ENCODE measurements around the gene HTT. TPM values are rescaled to one million over a fixed set of nuclear protein-coding genes. Genes with fewer than 3 reads are reported as not detected.
A peak's percentile ranks its signal among the peaks of the same experiment; 100 is the strongest.
"Not testable (repeated sequence)": the region's sequence is repeated elsewhere in the genome, so short reads cannot be mapped to it uniquely, and the experiment has no call there.

HTT gene
- total RNA-seq, 8 experiments from 2014 or later: 21.9 to 102 (median 30.1) TPM

DNA sequence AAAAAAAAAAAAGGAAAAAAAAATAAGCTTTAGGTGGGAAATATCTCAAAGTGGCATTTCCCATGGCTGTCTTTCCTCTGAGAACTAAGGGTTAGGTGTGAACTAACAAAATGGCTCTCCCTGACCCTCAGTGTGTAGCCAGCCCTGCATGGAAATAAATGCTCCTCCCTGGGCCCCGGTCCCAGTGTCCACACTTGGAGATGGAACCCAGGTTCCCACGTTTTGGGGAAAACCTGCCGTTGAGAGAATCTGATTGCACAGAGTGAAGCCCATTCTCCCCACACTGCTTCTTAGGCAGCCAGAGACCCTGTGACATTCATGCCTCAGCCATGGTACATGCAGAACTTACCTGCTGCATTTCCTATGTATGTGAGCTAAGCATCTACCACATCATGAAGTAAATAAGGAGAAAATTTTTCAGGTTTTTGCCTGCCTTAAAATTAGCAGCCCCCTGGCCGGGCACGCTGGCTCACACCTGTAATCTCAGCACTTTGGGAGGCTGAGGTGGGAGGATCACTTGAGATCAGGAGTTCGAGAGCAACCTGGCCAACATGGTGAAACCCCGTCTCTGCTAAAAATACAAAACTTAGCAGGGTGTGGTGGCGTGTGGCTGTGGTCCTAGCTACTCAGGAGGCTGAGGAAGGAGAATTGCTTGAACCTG, 34.6 kb upstream of the HTT start:
- WGBS, 10 experiments: 42 to 100% (median 83%) methylated on average over 2 to 7 of the region's 8 CpGs; no CpG with 5 or more reads in 3 of the 10 experiments
- Histone ChIP-seq H3K27ac (no peak overlapping the region), H3K4me3 (no peak overlapping the region), H3K4me1 (replicated peaks in 1 of 2) (peaks cover 0 to 27% of the 10 kb centered on the region in 2 donors)
- no peak for ATAC-seq (replicated peaks in 6 of 8)
- in situ Hi-C loops (cut with MboI; ENCODE audit: low pct_unique_long_range_greater_than_20kb in 2 of 9, low sequenced_read_pairs in 9 of 9, unreplicated experiment in 9 of 9): no loop called here

DNA sequence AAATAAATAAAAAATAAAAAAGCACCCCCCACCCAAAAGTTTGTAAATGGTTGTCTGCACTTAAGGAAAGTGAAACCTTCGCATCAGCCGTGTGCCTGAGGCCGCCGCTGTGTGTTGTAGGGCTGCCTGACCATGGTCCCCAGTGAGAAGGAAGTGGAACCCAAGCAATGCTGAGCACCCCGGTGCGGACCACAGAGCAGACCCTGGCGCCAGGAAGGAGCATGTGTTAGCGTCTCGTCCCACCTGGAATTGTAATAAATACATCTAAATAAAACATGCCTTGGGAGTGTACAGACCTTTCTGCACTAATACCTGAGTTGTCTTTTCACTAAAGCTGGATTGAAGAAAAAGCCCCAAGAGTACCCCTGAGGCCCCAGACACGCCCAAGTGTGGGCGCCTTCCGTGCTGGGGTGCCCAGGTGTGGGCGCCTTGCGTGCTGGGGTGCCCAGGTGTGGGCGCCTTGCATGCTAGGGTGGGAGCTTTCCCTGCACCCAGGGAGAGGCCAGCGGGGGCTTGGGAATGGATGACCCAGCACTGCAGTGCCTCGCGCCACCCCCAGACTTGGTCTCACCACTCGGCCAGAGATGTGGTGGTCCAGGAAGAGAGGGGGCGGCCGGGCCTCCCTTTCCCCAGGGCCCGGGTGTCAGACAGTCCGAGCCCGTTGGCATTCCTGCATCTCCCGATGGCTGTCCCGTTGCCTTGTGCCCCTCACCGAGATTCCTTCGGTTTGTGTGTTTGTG, 33.9 kb upstream of the HTT start:
- no peak overlapping the region for H3K4me3 ChIP-seq
- no peak for ATAC-seq (replicated peaks in 6 of 8)
- 76 to 89% (median 83%) methylated on average over 1 to 5 of the region's 28 CpGs; no CpG with 5 or more reads in 6 of the 10 experiments for WGBS, 10 experiments

DNA sequence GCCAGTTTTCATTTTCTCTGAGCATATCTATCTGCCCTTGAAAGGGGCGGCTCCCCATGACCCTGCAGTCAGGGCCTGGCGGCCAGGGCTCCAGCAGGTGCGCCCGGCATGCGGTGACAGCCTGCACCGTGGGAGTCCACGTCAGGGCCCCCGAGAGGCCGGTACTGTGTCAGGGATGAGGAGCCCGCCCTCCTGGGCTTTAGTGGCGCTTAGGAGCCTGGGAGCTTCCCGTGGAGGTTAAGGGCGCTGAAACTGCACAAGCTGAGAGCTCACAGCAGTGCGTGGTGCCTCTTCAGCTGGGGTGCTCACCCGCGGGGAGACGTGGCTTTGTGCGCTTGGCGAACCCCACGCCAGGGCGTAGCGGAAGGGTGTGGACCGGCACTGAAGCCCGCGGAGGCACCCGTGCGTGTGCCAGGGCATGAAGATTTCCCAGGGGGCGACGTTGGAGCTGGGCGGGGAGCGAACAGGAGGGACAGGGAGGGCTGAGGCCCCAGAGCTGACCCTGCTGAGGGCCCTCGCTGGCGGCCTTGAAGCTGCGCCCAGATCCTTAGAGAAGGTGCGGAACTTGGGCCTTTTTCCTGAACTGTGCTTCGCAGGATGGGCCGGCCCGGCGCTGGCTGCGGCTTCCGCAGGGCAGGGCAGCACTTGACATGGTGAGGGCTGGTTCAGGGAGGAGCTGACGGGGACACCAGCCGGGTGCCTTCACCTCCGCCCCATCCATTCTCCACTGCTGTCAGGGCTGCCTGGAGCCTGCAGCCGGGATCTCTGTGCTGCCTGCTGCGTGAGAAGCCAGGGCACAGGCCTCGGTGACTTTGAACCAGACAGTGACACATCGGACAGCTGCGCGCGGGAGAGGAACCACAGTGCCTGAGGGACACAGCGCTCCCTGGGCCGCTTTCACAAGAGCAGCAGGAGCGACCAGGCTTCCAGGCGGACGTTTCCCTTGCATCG, 33.0 kb upstream of the HTT start:
- in situ Hi-C loops (cut with MboI; ENCODE audit: low pct_unique_long_range_greater_than_20kb in 2 of 9, low sequenced_read_pairs in 9 of 9, unreplicated experiment in 9 of 9): no loop called here
- ATAC-seq (replicated peaks in 6 of 8): peak; percentile 37 to 84 (median 66)

More for the DNA sequence above, 33.9 kb upstream of the HTT start:
- Histone ChIP-seq H3K4me1 (replicated peaks in 1 of 2) (peaks cover 0 to 27% of the 10 kb centered on the region in 2 donors), H3K27ac (no peak overlapping the region)
- in situ Hi-C loops (cut with MboI; ENCODE audit: low pct_unique_long_range_greater_than_20kb in 2 of 9, low sequenced_read_pairs in 9 of 9, unreplicated experiment in 9 of 9): no loop called here

DNA sequence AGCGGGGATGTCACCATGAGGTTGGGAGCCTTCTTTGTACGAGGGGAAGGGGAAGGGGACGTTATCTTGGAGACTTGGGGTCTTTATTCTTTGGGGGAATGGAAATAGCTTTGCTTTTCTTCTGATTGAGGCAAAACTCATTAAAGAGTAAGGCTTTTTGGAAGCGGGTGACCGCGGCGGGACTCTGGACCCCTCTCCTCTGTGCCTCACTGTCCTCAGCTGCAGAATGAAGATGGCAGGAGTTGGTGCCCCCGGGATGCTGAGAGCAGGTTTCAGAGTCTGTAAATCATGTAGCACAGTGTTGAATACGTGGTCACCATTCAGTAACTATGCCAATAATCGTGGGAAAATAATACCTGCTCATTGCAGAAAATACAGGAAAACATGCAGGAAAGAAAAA, 32.3 kb upstream of the HTT start:
- peak overlapping the region in 2 of 5 donors; percentile 12 to 29 for H3K4me3 ChIP-seq
- ATAC-seq (replicated peaks in 6 of 8): no peak
- peaks cover 0 to 27% of the 10 kb centered on the region in 2 donors for H3K4me1 ChIP-seq (replicated peaks in 1 of 2)
- in situ Hi-C loops (cut with MboI; ENCODE audit: low pct_unique_long_range_greater_than_20kb in 2 of 9, low sequenced_read_pairs in 9 of 9, unreplicated experiment in 9 of 9): no loop called here
- WGBS, 10 experiments: 29 to 74% (median 64%) methylated on average over 3 to 9 of the region's 10 CpGs; no CpG with 5 or more reads in 6 of the 10 experiments
- H3K27ac ChIP-seq: no peak overlapping the region

More for the DNA sequence above, 33.0 kb upstream of the HTT start:
- peak overlapping the region in 2 of 5 donors; percentile 12 to 29 for H3K4me3 ChIP-seq
- H3K27ac ChIP-seq: no peak overlapping the region
- WGBS, 10 experiments: 11 to 88% (median 44%) methylated on average over 5 to 16 of the region's 57 CpGs; no CpG with 5 or more reads in 4 of the 10 experiments
- H3K4me1 ChIP-seq (replicated peaks in 1 of 2): peaks cover 0 to 27% of the 10 kb centered on the region in 2 donors

DNA sequence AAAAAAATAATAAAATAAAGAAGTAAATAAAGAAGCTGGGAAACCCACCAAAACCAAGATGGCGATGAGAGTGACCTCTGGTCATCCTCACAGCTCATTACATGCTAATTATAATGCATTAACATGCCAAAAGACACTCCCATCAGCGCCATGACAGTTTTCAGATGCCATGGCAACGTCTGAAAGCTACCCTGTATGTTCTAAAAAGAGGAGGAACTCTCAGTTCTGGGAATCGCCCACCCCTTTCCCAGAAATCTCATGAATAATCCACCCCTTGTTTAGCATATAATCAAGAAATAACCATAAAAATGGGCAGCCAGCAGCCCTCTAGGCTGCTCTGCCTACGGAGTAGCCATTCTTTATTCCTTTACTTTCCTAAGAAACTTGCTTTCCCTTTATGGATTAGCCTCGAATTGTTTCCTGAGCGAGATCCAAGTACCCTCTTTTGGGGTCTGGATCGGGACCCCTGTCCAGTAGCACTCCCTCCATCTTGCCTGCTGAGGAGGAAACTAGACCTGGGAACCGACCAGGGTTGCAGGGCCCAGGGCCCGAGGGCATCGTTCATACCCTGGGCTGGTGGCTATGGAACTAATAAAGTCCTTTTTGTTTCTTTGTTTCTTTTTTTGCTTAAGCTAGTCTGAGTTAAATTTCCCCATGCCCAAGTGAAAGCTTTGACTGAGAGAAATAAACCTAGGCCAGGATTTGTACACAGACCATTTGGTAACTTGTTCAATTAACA, 31.0 kb upstream of the HTT start:
- peaks cover 0 to 27% of the 10 kb centered on the region in 2 donors for H3K4me1 ChIP-seq (replicated peaks in 1 of 2)
- H3K27ac ChIP-seq: peak overlapping the region in 1 of 2 donors; percentile 59
- ATAC-seq (replicated peaks in 6 of 8): peak in 5 of 8 experiments; percentile 4 to 49 (median 16)
- WGBS, 10 experiments: 60 to 90% (median 81%) methylated on average over 1 to 7 of the region's 11 CpGs; no CpG with 5 or more reads in 1 of the 10 experiments
- no peak overlapping the region for H3K4me3 ChIP-seq
- in situ Hi-C loops (cut with MboI; ENCODE audit: low pct_unique_long_range_greater_than_20kb in 2 of 9, low sequenced_read_pairs in 9 of 9, unreplicated experiment in 9 of 9): no loop called here

- peak in 3 of 8 experiments; percentile 13 to 73 (median 68) for ATAC-seq (replicated peaks in 6 of 8)
- no peak overlapping the region for H3K27ac ChIP-seq
- WGBS, 10 experiments: 34 to 100% (median 72%) methylated on average over 2 to 18 of the region's 22 CpGs; no CpG with 5 or more reads in 1 of the 10 experiments
- H3K4me1 ChIP-seq (replicated peaks in 1 of 2): peaks cover 0 to 27% of the 10 kb centered on the region in 2 donors
- in situ Hi-C loops (cut with MboI; ENCODE audit: low pct_unique_long_range_greater_than_20kb in 2 of 9, low sequenced_read_pairs in 9 of 9, unreplicated experiment in 9 of 9): no loop called here
- H3K4me3 ChIP-seq: no peak overlapping the region
Measured at GRCh38 chr4:3044870-3045819, 29.3 kb upstream of the HTT start.

GRCh38 chr4:3046162-3046561, 28.3 kb upstream of the HTT start:
- ATAC-seq (replicated peaks in 6 of 8): no peak
- H3K27ac ChIP-seq: no peak overlapping the region
- peaks cover 0 to 26% of the 10 kb centered on the region in 2 donors for H3K4me1 ChIP-seq (replicated peaks in 1 of 2)
- H3K4me3 ChIP-seq: no peak overlapping the region
- in situ Hi-C loops (cut with MboI; ENCODE audit: low pct_unique_long_range_greater_than_20kb in 2 of 9, low sequenced_read_pairs in 9 of 9, unreplicated experiment in 9 of 9): no loop called here
- WGBS, 10 experiments: 51 to 100% (median 79%) methylated on average over 1 to 7 of the region's 7 CpGs; no CpG with 5 or more reads in 2 of the 10 experiments

GRCh38 chr4:3046623-3047022, 27.9 kb upstream of the HTT start:
- Histone ChIP-seq H3K4me3 (no peak overlapping the region), H3K4me1 (replicated peaks in 1 of 2) (peaks cover 0 to 21% of the 10 kb centered on the region in 2 donors), H3K27ac (no peak overlapping the region)
- ATAC-seq (replicated peaks in 6 of 8): no peak
- 11 to 80% (median 47%) methylated on average over 1 to 3 of the region's 4 CpGs; no CpG with 5 or more reads in 3 of the 10 experiments for whole genome bisulfite sequencing, 10 experiments
- in situ Hi-C loops (cut with MboI; ENCODE audit: low pct_unique_long_range_greater_than_20kb in 2 of 9, low sequenced_read_pairs in 9 of 9, unreplicated experiment in 9 of 9): no loop called here

DNA sequence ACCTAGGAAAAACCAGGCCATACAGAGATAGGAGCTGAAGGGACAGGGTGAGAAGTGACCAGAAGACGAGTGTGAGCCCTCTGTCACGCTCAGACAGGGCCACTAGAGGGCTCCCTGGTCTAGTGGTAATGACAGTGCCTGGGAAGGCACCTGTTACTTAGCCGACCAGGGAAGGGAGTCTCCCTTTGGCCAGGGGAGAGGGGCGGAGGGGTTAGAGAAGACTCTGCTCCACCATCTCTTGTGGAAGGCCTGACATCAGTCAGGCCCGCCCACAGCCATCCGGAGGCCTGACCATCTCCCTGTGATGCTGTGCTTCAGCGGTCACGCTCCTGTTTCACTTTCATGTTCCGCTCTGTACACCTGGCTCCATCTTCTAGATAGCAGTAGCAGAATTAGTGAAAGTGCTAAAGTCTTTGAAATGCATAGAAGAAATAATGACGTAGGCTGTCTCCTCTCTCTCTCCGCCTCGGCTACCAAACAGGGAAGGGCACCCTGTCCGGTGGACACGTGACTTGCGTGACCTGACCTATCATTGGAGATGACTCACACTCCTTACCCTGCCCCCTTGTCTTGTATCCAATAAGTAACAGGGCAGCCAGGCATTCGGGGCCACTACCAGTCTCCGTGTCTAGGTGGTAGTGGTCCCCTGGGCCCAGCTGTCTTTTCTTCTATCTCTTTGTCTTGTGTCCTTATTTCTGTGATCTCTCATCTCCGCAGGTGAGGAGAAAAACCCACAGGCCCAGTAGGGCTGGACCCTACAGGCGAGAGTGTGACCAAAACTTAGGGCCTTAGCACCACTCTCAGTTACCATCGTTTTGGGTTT, 26.8 kb upstream of the HTT start:
- Histone ChIP-seq H3K4me1 (replicated peaks in 1 of 2) (peaks cover 0 to 11% of the 10 kb centered on the region in 2 donors), H3K27ac (no peak overlapping the region), H3K4me3 (no peak overlapping the region)
- peak; percentile 36 to 92 (median 78) for ATAC-seq (replicated peaks in 6 of 8)
- in situ Hi-C loops (cut with MboI; ENCODE audit: low pct_unique_long_range_greater_than_20kb in 2 of 9, low sequenced_read_pairs in 9 of 9, unreplicated experiment in 9 of 9): no loop called here
- 42 to 100% (median 62%) methylated on average over 2 to 11 of the region's 20 CpGs; no CpG with 5 or more reads in 1 of the 10 experiments for WGBS, 10 experiments

DNA sequence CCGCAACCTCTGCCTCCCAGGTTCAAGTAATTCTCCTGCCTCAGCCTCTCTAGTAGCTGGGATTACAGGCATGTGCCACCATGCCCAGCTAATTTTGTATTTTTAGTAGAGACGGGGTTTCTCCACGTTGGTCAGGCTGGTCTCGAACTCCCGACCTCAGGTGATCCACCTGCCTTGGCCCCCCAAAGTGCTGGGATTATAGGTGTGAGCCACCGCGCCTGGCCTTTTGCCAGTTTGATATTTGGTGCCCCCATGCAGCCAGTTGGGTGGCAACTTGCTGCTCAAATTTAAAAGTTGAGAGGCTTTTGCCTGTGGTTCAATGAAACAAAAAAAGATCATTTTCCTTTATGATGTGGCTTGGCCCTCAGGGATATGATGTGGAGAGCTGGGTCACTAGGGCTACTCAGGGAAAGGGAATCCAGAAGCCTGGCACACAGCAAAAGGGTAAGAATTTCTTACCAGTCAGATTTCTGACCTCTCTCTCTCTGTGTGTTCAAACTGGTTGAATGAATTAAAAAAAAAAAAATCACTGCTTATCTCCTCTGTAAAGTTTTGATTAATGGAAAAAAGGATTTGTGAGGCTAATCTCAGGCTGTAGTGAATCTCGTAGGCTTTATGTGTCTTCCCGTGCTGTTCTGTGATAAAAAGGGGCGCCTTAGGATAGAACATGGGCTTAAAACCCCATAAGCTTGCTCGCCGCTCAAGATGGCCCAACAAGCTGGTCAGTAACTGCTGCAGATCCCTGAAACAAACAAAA, 23.2 kb upstream of the HTT start:
- ATAC-seq (replicated peaks in 6 of 8); in situ Hi-C loops (cut with MboI; ENCODE audit: low pct_unique_long_range_greater_than_20kb in 2 of 9, low sequenced_read_pairs in 9 of 9, unreplicated experiment in 9 of 9): not testable (repeated sequence)
- 60 to 100% (median 82%) methylated on average over 1 to 5 of the region's 12 CpGs; no CpG with 5 or more reads in 2 of the 10 experiments for WGBS, 10 experiments

More for the DNA sequence above, 23.2 kb upstream of the HTT start:
- H3K4me3 ChIP-seq; H3K4me1 ChIP-seq (replicated peaks in 1 of 2); H3K27ac ChIP-seq: not testable (repeated sequence)

All from motor neuron (in vitro differentiated cells).